Esophagus squamous epithelium (tissue), 4 donors: ENCODE measurements around the gene DDX47.

Source experiments
- CTCF ChIP-seq, 6 experiments: fragments of 450-650 bp in 4 of 6; fragments of 200-600 bp in 2 of 6; sonication (generic) in 2 of 6; IDR thresholded peaks; one replicate each; pipeline ENCODE4 v1.5.1; 2016 to 2019; ENCODE audit warnings: antibody characterized with exemption in 6 of 6, mild to moderate bottlenecking in 4 of 6, moderate library complexity in 4 of 6
- POLR2A ChIP-seq, 4 donors: fragments of 450-650 bp; IDR thresholded peaks; one replicate each; pipeline ENCODE4 v1.6.1; 2017; ENCODE audit warnings: antibody characterized with exemption in 4 of 4, mild to moderate bottlenecking in 4 of 4, moderate library complexity in 3 of 4

GRCh38 chr12:12812618-12813119, 477 bp upstream of the DDX47 start:
- TF ChIP-seq CTCF (IDR thresholded peaks at IDR 0.05) (no peak), POLR2A (IDR thresholded peaks at IDR 0.05) (no peak)
